ENCODE data around the gene C15orf61. TPM values are rescaled to one million over a fixed set of nuclear protein-coding genes. Genes with fewer than 3 reads are reported as not detected.

C15orf61 gene
- polyA plus RNA-seq, 1 experiment = 2.3 TPM

- POLR2A ChIA-PET = no interaction called here
These were observed 12.9 kb downstream of the C15orf61 start for GRCh38 chr15:67533873-67534272.

GRCh38 chr15:67534360-67534759 is 13.4 kb downstream of the C15orf61 start:
- TF ChIP-seq CTCF (IDR thresholded peaks at IDR 0.05; ENCODE audit: insufficient read depth, low read depth, low read length) = no peak
- Histone ChIP-seq H3K27me3 (ENCODE audit: control insufficient read depth, insufficient read depth, low read length) (no peaks in the 10 kb centered on the region), H3K4me3 (ENCODE audit: low read depth, low read length) (no peak overlapping the region), H3K36me3 (ENCODE audit: control insufficient read depth, insufficient read depth, low read length) (no peaks in the 10 kb centered on the region)
- no peak for DNase-seq (ENCODE audit: low read depth)
- ChIA-PET CTCF (no interaction called here), POLR2A (no interaction called here)

More at GRCh38 chr15:67533873-67534272, 12.9 kb downstream of the C15orf61 start:
- Histone ChIP-seq H3K4me3 (ENCODE audit: low read depth, low read length) (no peak overlapping the region), H3K36me3 (ENCODE audit: control insufficient read depth, insufficient read depth, low read length) (no peaks in the 10 kb centered on the region), H3K27me3 (ENCODE audit: control insufficient read depth, insufficient read depth, low read length) (no peaks in the 10 kb centered on the region)
- no peak for DNase-seq (ENCODE audit: low read depth)
- CTCF ChIA-PET = no interaction called here
- TF ChIP-seq CTCF (IDR thresholded peaks at IDR 0.05; ENCODE audit: insufficient read depth, low read depth, low read length) = no peak

- no peak for DNase-seq (ENCODE audit: low read depth)
- Histone ChIP-seq H3K4me3 (ENCODE audit: low read depth, low read length) (no peak overlapping the region), H3K36me3 (ENCODE audit: control insufficient read depth, insufficient read depth, low read length) (no peaks in the 10 kb centered on the region), H3K27me3 (ENCODE audit: control insufficient read depth, insufficient read depth, low read length) (no peaks in the 10 kb centered on the region)
- TF ChIP-seq CTCF (IDR thresholded peaks at IDR 0.05; ENCODE audit: insufficient read depth, low read depth, low read length) = no peak
- ChIA-PET CTCF (no interaction called here), POLR2A (no interaction called here)
These were observed 16.8 kb downstream of the C15orf61 start for GRCh38 chr15:67537771-67538170.

- CTCF ChIA-PET = interaction anchor here (0.7 to 1.5 kb wide), 4 partner anchors 10 to 171 kb away, joined by 3 to 4 read pairs (median 4); no protein-coding TSS in a partner anchor
- no peak for DNase-seq (ENCODE audit: low read depth)
- H3K27me3 ChIP-seq (ENCODE audit: control insufficient read depth, insufficient read depth, low read length) = no peaks in the 10 kb centered on the region
- no peaks in the 10 kb centered on the region; the same call in 1 of the 2 replicates for H3K36me3 ChIP-seq (ENCODE audit: control insufficient read depth, insufficient read depth, low read length)
- no peak for TF ChIP-seq CTCF (IDR thresholded peaks at IDR 0.05; ENCODE audit: insufficient read depth, low read depth, low read length)
- H3K4me3 ChIP-seq (ENCODE audit: low read depth, low read length) = peak within 1 kb of the TSS; percentile 89
- POLR2A ChIA-PET = no interaction called here
These were observed 21.8 kb downstream of the C15orf61 start, which contains the start of gene MAP2K5 for GRCh38 chr15:67542420-67543347. Gene MAP2K5, plus strand, starts transcription at chr15:67542703. Its CDS starts 633 bp downstream, at chr15:67543336.

GRCh38 chr15:67543348-67543718 is 22.4 kb downstream of the C15orf61 start:
- CTCF ChIA-PET = no interaction called here
- Histone ChIP-seq H3K36me3 (ENCODE audit: control insufficient read depth, insufficient read depth, low read length) (no peaks in the 10 kb centered on the region; the same call in 1 of the 2 replicates), H3K4me3 (ENCODE audit: low read depth, low read length) (peak overlapping the region; percentile 89), H3K27me3 (ENCODE audit: control insufficient read depth, insufficient read depth, low read length) (no peaks in the 10 kb centered on the region)
- POLR2A ChIA-PET = no interaction called here
- DNase-seq (ENCODE audit: low read depth) = no peak
- TF ChIP-seq CTCF (IDR thresholded peaks at IDR 0.05; ENCODE audit: insufficient read depth, low read depth, low read length) = no peak
